Measurements from ENCODE around the gene NCKIPSD. TPM values are rescaled to one million over a fixed set of nuclear protein-coding genes. Genes with fewer than 3 reads are reported as not detected.
A peak's percentile ranks its signal among the peaks of the same experiment; 100 is the strongest.

The NCKIPSD gene
- polyA plus RNA-seq, 1 experiment = 25.4 TPM

- TF ChIP-seq, protein P1, sequence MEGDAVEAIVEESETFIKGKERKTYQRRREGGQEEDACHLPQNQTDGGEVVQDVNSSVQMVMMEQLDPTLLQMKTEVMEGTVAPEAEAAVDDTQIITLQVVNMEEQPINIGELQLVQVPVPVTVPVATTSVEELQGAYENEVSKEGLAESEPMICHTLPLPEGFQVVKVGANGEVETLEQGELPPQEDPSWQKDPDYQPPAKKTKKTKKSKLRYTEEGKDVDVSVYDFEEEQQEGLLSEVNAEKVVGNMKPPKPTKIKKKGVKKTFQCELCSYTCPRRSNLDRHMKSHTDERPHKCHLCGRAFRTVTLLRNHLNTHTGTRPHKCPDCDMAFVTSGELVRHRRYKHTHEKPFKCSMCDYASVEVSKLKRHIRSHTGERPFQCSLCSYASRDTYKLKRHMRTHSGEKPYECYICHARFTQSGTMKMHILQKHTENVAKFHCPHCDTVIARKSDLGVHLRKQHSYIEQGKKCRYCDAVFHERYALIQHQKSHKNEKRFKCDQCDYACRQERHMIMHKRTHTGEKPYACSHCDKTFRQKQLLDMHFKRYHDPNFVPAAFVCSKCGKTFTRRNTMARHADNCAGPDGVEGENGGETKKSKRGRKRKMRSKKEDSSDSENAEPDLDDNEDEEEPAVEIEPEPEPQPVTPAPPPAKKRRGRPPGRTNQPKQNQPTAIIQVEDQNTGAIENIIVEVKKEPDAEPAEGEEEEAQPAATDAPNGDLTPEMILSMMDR (IDR thresholded peaks at IDR 0.05; ENCODE audit: low read depth, low read length) = no peak
- Histone ChIP-seq H3K27me3 (ENCODE audit: control insufficient read depth, insufficient read depth, low read length) (no peaks in the 10 kb centered on the region), H3K27ac (ENCODE audit: low read depth, low read length) (peak overlapping the region; percentile 70), H3K4me3 (ENCODE audit: low read depth, low read length) (no peak overlapping the region), H3K9me3 (ENCODE audit: control insufficient read depth, insufficient read depth, low read length) (no peaks in the 10 kb centered on the region)
- POLR2A ChIA-PET = interaction anchor here (0.8 to 2.9 kb wide), 3 partner anchors 24 to 320 kb away, joined by 3 to 10 read pairs (median 4); partner anchors contain the start of genes IP6K2 and WDR6
- no peak for DNase-seq (ENCODE audit: low read depth, low spot score)
- CTCF ChIA-PET = interaction anchor here (1.1 to 1.8 kb wide), 2 partner anchors 23 to 24 kb away, joined by 4 read pairs; partner anchors contain the start of gene CELSR3
These were observed 1.5 kb upstream of the NCKIPSD start for GRCh38 chr3:48687220-48687678.

DNA sequence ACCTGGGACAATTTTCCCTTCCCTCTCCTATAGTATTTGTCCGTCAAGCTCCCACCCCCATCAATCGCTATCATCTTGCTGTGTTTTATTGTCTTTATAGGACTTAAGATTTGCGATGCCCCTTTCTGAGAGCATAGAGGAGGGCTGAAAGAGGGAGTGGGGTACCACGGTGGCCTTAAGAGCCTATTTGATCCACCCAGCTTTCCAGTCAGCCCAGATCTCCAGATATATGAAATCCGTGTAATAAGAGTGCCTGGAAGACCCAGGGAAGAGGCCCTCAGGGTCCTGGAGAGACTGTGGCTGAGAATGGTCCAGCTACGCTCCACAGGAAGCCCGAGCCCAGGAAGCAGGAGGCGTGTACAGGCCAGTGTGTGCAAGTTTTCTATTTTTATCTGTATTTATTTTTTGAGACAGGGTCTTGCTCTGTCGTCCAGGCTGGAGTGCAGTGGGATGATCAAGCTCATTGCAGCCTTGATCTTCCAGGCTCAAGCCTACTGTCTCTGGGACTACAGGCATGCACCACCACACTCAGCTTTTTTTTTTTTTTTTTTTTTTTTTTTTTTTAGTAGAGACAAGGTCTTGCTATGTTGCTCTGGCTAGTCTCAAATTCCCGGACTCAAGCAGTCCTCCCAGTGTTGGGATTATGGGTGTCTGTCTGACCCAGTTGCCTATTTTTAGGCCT lies 964 bp upstream of the NCKIPSD start:
- TF ChIP-seq, protein P1 (IDR thresholded peaks at IDR 0.05; ENCODE audit: low read depth, low read length) = no peak
- CTCF ChIA-PET = interaction anchor here (0.6 to 1.5 kb wide), 12 partner anchors 9 to 251 kb away, joined by 3 to 5 read pairs (median 3); partner anchors contain the start of genes SLC26A6 and UCN2
- POLR2A ChIA-PET = interaction anchor here (0.8 to 2.9 kb wide), 5 partner anchors 22 to 320 kb away, joined by 3 to 10 read pairs (median 4); partner anchors contain the start of genes IP6K2 and WDR6
- no peak for DNase-seq (ENCODE audit: low read depth, low spot score)
- no peak overlapping the region for H3K27ac ChIP-seq (ENCODE audit: low read depth, low read length)
- no peaks in the 10 kb centered on the region for H3K9me3 ChIP-seq (ENCODE audit: control insufficient read depth, insufficient read depth, low read length)
- no peak overlapping the region for H3K4me3 ChIP-seq (ENCODE audit: low read depth, low read length)
- H3K27me3 ChIP-seq (ENCODE audit: control insufficient read depth, insufficient read depth, low read length) = no peaks in the 10 kb centered on the region

- Histone ChIP-seq H3K27me3 (ENCODE audit: control insufficient read depth, insufficient read depth, low read length) (no peaks in the 10 kb centered on the region), H3K27ac (ENCODE audit: low read depth, low read length) (peak overlapping the region; percentile 21), H3K4me3 (ENCODE audit: low read depth, low read length) (peak overlapping the region; percentile 94), H3K9me3 (ENCODE audit: control insufficient read depth, insufficient read depth, low read length) (no peaks in the 10 kb centered on the region)
- no peak for DNase-seq (ENCODE audit: low read depth, low spot score)
- ChIA-PET POLR2A (interaction anchor here (1.0 to 1.5 kb wide), 3 partner anchors 22 to 50 kb away, joined by 3 to 5 read pairs (median 3); partner anchors contain the start of gene SLC26A6), CTCF (interaction anchor here (0.6 to 2.4 kb wide), 4 partner anchors 22 to 332 kb away, joined by 3 to 10 read pairs (median 5); partner anchors contain the start of gene CELSR3)
- TF ChIP-seq, protein P1 (IDR thresholded peaks at IDR 0.05; ENCODE audit: low read depth, low read length) = 0 out of 2 replicates have a peak, but pooled peaks have one; percentile 32
These were observed 467 bp downstream of the NCKIPSD start for GRCh38 chr3:48685293-48685602.

DNA sequence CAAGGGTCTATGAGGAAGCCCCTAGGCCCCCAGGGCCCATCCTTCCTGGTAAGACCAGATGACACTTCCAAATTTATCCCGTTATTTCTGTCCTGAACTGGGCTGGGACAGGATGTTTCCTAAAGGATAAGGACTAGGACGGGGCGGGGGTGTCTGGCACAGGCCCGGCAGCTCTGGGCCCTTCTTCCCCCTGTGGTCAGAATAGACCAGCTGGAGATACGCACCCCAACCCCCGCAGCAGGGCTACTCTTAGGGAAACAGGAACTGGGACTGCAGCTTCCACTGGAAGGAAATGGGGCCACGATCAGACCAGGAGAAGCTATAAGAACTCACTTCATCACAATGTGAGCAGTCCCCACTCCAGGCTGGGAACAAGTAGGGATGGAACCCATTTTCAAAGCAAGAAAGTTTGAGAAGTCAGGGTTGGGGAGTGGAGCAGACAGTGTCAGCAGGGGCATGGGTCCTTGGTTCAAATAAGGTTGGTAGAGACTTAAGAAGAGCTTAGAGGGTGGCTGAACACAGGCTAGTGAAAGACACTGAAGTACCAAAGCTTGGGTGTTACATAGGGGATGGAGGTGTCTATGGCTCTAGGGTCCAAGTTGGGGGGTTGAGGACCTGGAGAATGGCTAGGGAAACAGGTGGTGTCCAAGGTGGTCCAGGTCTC lies 1.1 kb downstream of the NCKIPSD start:
- peak overlapping the region; percentile 94 for H3K4me3 ChIP-seq (ENCODE audit: low read depth, low read length)
- no peaks in the 10 kb centered on the region for H3K27me3 ChIP-seq (ENCODE audit: control insufficient read depth, insufficient read depth, low read length)
- no peak for DNase-seq (ENCODE audit: low read depth, low spot score)
- H3K27ac ChIP-seq (ENCODE audit: low read depth, low read length) = no peak overlapping the region
- TF ChIP-seq, protein P1 (IDR thresholded peaks at IDR 0.05; ENCODE audit: low read depth, low read length) = no peak
- no peaks in the 10 kb centered on the region for H3K9me3 ChIP-seq (ENCODE audit: control insufficient read depth, insufficient read depth, low read length)
- CTCF ChIA-PET = interaction anchor here (0.9 to 2.4 kb wide), 2 partner anchors 21 to 249 kb away, joined by 3 to 10 read pairs; partner anchors contain the start of gene CELSR3
- POLR2A ChIA-PET = interaction anchor here (0.6 to 1.0 kb wide), 5 partner anchors 16 to 49 kb away, joined by 3 to 6 read pairs (median 4); partner anchors contain the start of gene SLC26A6
